HEK293 (cell line): Measurements from ENCODE around the gene NOS1AP.
A peak's percentile ranks its signal among the peaks of the same experiment; 100 is the strongest.

Experiments
- CTCF ChIA-PET: fragments of 350-600 bp; formaldehyde crosslinking; extraction: SDS; loops from one replicate; lab custom pipeline; 2021; ENCODE audit warnings: antibody characterized with exemption; lab: Yijun Ruan, JAX
- POLR2A ChIA-PET: fragments of 300-600 bp; formaldehyde crosslinking; extraction: SDS; loops from one replicate; lab custom pipeline; 2020; ENCODE audit warnings: antibody characterized with exemption, inconsistent platforms; lab: Yijun Ruan, JAX
- H3K27ac ChIP-seq: fragments of 200-500 bp; sonication (Bioruptor generic); 2 replicates; pipeline ENCODE4 v1.5.1; 2014; ENCODE audit warnings: low read depth, low read length, control low read depth, inconsistent platforms; ENCODE audit errors: extremely low read depth
- H3K36me3 ChIP-seq, 2 experiments: fragments of 200-500 bp in 1 of 2; sonication (Bioruptor generic) in 1 of 2; 1 replicate in 1 of 2; 2 replicates in 1 of 2; pipeline ENCODE4 v1.5.1; 2014 to 2017; ENCODE audit warnings: inconsistent platforms in 2 of 2, low read length in 2 of 2; ENCODE audit not compliant: control insufficient read depth in 2 of 2, insufficient read depth in 1 of 2
- H3K4me1 ChIP-seq: fragments of 200-500 bp; sonication (Bioruptor generic); 2 replicates; pipeline ENCODE4 v1.5.1; 2014; ENCODE audit warnings: mild to moderate bottlenecking, low read length, inconsistent platforms; ENCODE audit not compliant: control insufficient read depth, insufficient read depth
- H3K4me3 ChIP-seq: 2 replicates; pipeline ENCODE4 v1.5.1; 2011; ENCODE audit warnings: low read depth, mild to moderate bottlenecking, control low read depth, low read length, moderate library complexity
- H3K9me3 ChIP-seq: fragments of 200-500 bp; sonication (Bioruptor generic); 2 replicates; pipeline ENCODE4 v1.5.1; 2014; ENCODE audit warnings: low read depth, low read length, inconsistent platforms; ENCODE audit not compliant: control insufficient read depth, insufficient read depth
- EGR2 ChIP-seq: fragments of 450-650 bp; formaldehyde crosslinking; IDR thresholded peaks from 2 replicates; pipeline ENCODE4 v1.5.1; 2016; ENCODE audit warnings: low read depth, missing biosample characterization, missing genetic modification characterization
- FEZF1 ChIP-seq: fragments of 450-650 bp; formaldehyde crosslinking; IDR thresholded peaks from 2 replicates; pipeline ENCODE4 v1.5.1; 2016; ENCODE audit warnings: missing biosample characterization, missing genetic modification characterization
- GFI1B ChIP-seq: fragments of 450-650 bp; formaldehyde crosslinking; IDR thresholded peaks from 2 replicates; pipeline ENCODE4 v1.5.1; 2016; ENCODE audit warnings: missing biosample characterization, missing genetic modification characterization
- HOXC10 ChIP-seq: sonication (generic); formaldehyde crosslinking; IDR thresholded peaks from 2 replicates; pipeline ENCODE4 v1.8.1; 2023; ENCODE audit warnings: mild to moderate bottlenecking, missing genetic modification reagents
- IKZF3 ChIP-seq: fragments of 450-650 bp; IDR thresholded peaks from 2 replicates; pipeline ENCODE4 v1.5.0; 2018; ENCODE audit warnings: missing biosample characterization, mild to moderate bottlenecking, missing genetic modification characterization, moderate library complexity
- PRDM6 ChIP-seq: fragments of 450-650 bp; formaldehyde crosslinking; IDR thresholded peaks from 2 replicates; pipeline ENCODE4 v1.5.1; 2017; ENCODE audit warnings: missing biosample characterization, missing genetic modification characterization
- SP3 ChIP-seq: fragments of 450-650 bp; formaldehyde crosslinking; IDR thresholded peaks from 2 replicates; pipeline ENCODE4 v1.5.1; 2016; ENCODE audit warnings: missing biosample characterization, missing genetic modification characterization
- SP7 ChIP-seq: fragments of 450-650 bp; formaldehyde crosslinking; IDR thresholded peaks from 2 replicates; pipeline ENCODE4 v1.5.1; 2016; ENCODE audit warnings: missing biosample characterization, missing genetic modification characterization
- ZBTB44 ChIP-seq: fragments of 450-650 bp; IDR thresholded peaks from 2 replicates; pipeline ENCODE4 v1.5.1; 2018; ENCODE audit warnings: missing biosample characterization, mild to moderate bottlenecking, missing genetic modification characterization
- ZBTB8A ChIP-seq: fragments of 450-650 bp; formaldehyde crosslinking; IDR thresholded peaks from 2 replicates; pipeline ENCODE4 v1.5.1; 2016; ENCODE audit warnings: missing biosample characterization, missing genetic modification characterization
- ZFHX2 ChIP-seq: fragments of 450-650 bp; formaldehyde crosslinking; conservative IDR thresholded peaks from 2 replicates; pipeline ENCODE4 v1.5.1; 2016; ENCODE audit warnings: missing biosample characterization, missing genetic modification characterization
- ZNF133 ChIP-seq: fragments of 450-650 bp; formaldehyde crosslinking; IDR thresholded peaks from 2 replicates; pipeline ENCODE4 v1.5.1; 2016; ENCODE audit warnings: missing biosample characterization, missing genetic modification characterization
- ZNF2 ChIP-seq: fragments of 450-650 bp; formaldehyde crosslinking; IDR thresholded peaks from 2 replicates; pipeline ENCODE4 v1.5.1; 2016; ENCODE audit warnings: missing biosample characterization, missing genetic modification characterization
- ZNF426 ChIP-seq: fragments of 450-650 bp; formaldehyde crosslinking; IDR thresholded peaks from 2 replicates; pipeline ENCODE4 v1.5.1; 2017; ENCODE audit warnings: missing biosample characterization, missing genetic modification characterization, mild to moderate bottlenecking, inconsistent platforms, moderate library complexity
- ZNF529 ChIP-seq: fragments of 450-650 bp; formaldehyde crosslinking; IDR thresholded peaks from 2 replicates; pipeline ENCODE4 v1.5.1; 2017; ENCODE audit warnings: missing genetic modification characterization, missing biosample characterization; ENCODE audit not compliant: insufficient replicate concordance
- ZNF555 ChIP-seq: fragments of 450-650 bp; formaldehyde crosslinking; conservative IDR thresholded peaks from 2 replicates; pipeline ENCODE4 v1.5.1; 2017; ENCODE audit warnings: missing biosample characterization, mild to moderate bottlenecking, missing genetic modification characterization, inconsistent platforms
- ZNF560 ChIP-seq: fragments of 450-650 bp; formaldehyde crosslinking; IDR thresholded peaks from 2 replicates; pipeline ENCODE4 v1.5.1; 2017; ENCODE audit warnings: missing biosample characterization, missing genetic modification characterization, borderline replicate concordance
- ZNF561 ChIP-seq: fragments of 450-650 bp; IDR thresholded peaks from 2 replicates; pipeline ENCODE4 v1.5.1; 2018; ENCODE audit warnings: missing biosample characterization, missing genetic modification characterization, borderline replicate concordance
- ZNF600 ChIP-seq: fragments of 450-650 bp; formaldehyde crosslinking; IDR thresholded peaks from 2 replicates; pipeline ENCODE4 v1.5.1; 2016; ENCODE audit warnings: missing biosample characterization, missing genetic modification characterization
- ZNF610 ChIP-seq: fragments of 450-650 bp; formaldehyde crosslinking; IDR thresholded peaks from 2 replicates; pipeline ENCODE4 v1.5.1; 2016; ENCODE audit warnings: missing biosample characterization, missing genetic modification characterization, borderline replicate concordance
- ZNF660 ChIP-seq: fragments of 450-650 bp; IDR thresholded peaks from 2 replicates; pipeline ENCODE4 v1.5.1; 2018; ENCODE audit warnings: missing biosample characterization, mild to moderate bottlenecking, missing genetic modification characterization
- ZNF664 ChIP-seq: fragments of 450-650 bp; formaldehyde crosslinking; IDR thresholded peaks from 2 replicates; pipeline ENCODE4 v1.5.1; 2016; ENCODE audit warnings: missing biosample characterization, missing genetic modification characterization
- ZSCAN30 ChIP-seq: fragments of 450-650 bp; IDR thresholded peaks from 2 replicates; pipeline ENCODE4 v1.5.1; 2018; ENCODE audit warnings: missing biosample characterization, mild to moderate bottlenecking, missing genetic modification characterization, moderate library complexity
- ZSCAN4 ChIP-seq: fragments of 450-650 bp; formaldehyde crosslinking; IDR thresholded peaks from 2 replicates; pipeline ENCODE4 v1.5.1; 2017; ENCODE audit warnings: missing biosample characterization, missing genetic modification characterization
- TF ChIP-seq, protein P1 (sequence below): fragments of 450-650 bp; formaldehyde crosslinking; IDR thresholded peaks from 2 replicates; pipeline ENCODE4 v1.5.1; 2016; ENCODE audit warnings: missing biosample characterization, missing genetic modification characterization
- TF ChIP-seq, protein P2 (sequence below): fragments of 450-650 bp; formaldehyde crosslinking; IDR thresholded peaks from 2 replicates; pipeline ENCODE4 v1.5.1; 2016; ENCODE audit warnings: missing biosample characterization, missing genetic modification characterization
- TF ChIP-seq, protein P3 (sequence below): fragments of 450-650 bp; formaldehyde crosslinking; IDR thresholded peaks from 2 replicates; pipeline ENCODE4 v1.5.1; 2017; ENCODE audit warnings: missing biosample characterization, missing genetic modification characterization

NOS1AP gene

DNA sequence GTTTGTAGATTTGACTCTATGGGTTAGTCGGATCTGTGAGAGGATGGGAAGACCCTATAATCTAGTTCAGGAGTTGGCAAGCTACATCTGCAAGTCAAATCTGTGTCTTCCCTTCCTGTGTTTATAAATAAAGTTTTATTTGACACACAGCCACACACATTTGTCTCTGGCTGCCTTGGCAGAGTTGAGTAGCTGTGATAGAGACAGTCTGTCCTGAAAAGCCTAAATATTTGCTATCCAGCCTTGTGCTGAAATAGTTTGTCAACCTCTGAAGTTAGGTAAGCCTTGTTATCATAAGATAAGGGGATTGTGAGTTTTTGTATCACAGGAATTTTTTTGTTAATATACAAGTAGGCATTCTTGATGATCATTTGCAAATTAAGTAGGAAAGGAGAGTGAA lies 136.8 kb downstream of the NOS1AP start (continued):
- no peak for TF ChIP-seq ZNF555 (tag by site-specific recombination)
- no peak for TF ChIP-seq EGR2 (tag by site-specific recombination)
- TF ChIP-seq, protein P1, sequence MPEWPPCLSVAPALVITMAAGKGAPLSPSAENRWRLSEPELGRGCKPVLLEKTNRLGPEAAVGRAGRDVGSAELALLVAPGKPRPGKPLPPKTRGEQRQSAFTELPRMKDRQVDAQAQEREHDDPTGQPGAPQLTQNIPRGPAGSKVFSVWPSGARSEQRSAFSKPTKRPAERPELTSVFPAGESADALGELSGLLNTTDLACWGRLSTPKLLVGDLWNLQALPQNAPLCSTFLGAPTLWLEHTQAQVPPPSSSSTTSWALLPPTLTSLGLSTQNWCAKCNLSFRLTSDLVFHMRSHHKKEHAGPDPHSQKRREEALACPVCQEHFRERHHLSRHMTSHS (tag by site-specific recombination), result no peak
- TF ChIP-seq, all 188 proteins: peak for 0

GRCh38 chr1:162206749-162207635 lies 137.5 kb downstream of the NOS1AP start:
- no peaks in the 10 kb centered on the region for H3K36me3 ChIP-seq
- peak overlapping the region; percentile 56 for H3K27ac ChIP-seq
- ChIA-PET POLR2A (interaction anchor here (1.0 to 1.2 kb wide), 2 partner anchors 17 to 144 kb away, joined by 3 read pairs; no protein-coding TSS in a partner anchor), CTCF (interaction anchor here (0.6 to 0.7 kb wide), 2 partner anchors 47 to 177 kb away, joined by 3 read pairs; no protein-coding TSS in a partner anchor)
- H3K4me1 ChIP-seq, result peaks cover 29% of the 10 kb centered on the region
- H3K4me3 ChIP-seq, result no peak overlapping the region
- H3K9me3 ChIP-seq, result no peaks in the 10 kb centered on the region
- TF ChIP-seq ZNF561 (tag by site-specific recombination), result no peak; the same call in 1 of the 2 replicates
- TF ChIP-seq, protein P2, sequence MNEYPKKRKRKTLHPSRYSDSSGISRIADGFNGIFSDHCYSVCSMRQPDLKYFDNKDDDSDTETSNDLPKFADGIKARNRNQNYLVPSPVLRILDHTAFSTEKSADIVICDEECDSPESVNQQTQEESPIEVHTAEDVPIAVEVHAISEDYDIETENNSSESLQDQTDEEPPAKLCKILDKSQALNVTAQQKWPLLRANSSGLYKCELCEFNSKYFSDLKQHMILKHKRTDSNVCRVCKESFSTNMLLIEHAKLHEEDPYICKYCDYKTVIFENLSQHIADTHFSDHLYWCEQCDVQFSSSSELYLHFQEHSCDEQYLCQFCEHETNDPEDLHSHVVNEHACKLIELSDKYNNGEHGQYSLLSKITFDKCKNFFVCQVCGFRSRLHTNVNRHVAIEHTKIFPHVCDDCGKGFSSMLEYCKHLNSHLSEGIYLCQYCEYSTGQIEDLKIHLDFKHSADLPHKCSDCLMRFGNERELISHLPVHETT (tag by site-specific recombination), result no peak
- TF ChIP-seq ZNF426, result no peak
- peak; percentile 76 for TF ChIP-seq ZBTB44
- peak; percentile 97 for TF ChIP-seq ZNF664
- TF ChIP-seq ZSCAN4, result no peak
- no peak for TF ChIP-seq HOXC10 (CRISPR knock-in tag)
- peak; percentile 41; the same call in 1 of the 2 replicates for TF ChIP-seq ZNF600 (tag by site-specific recombination)
- no peak for TF ChIP-seq SP3 (tag by site-specific recombination)
- peak; percentile 95 for TF ChIP-seq ZFHX2 (tag by site-specific recombination)
- TF ChIP-seq ZNF133 (tag by site-specific recombination), result no peak
- peak; percentile 43; the same call in 1 of the 2 replicates for TF ChIP-seq IKZF3 (tag by site-specific recombination)
- peak; percentile 99 for TF ChIP-seq SP7
- TF ChIP-seq ZNF660, result 0 out of 2 replicates have a peak, but pooled peaks have one; percentile 38
- 0 out of 2 replicates have a peak, but pooled peaks have one; percentile 38 for TF ChIP-seq ZNF2 (tag by site-specific recombination)
- peak; percentile 19; the same call in 1 of the 2 replicates for TF ChIP-seq GFI1B (tag by site-specific recombination)
- TF ChIP-seq ZNF560 (tag by site-specific recombination), result no peak
- peak; percentile 91 for TF ChIP-seq PRDM6 (tag by site-specific recombination)
- TF ChIP-seq FEZF1, result peak; percentile 39; the same call in 1 of the 2 replicates
- no peak for TF ChIP-seq ZNF610 (tag by site-specific recombination)
- TF ChIP-seq ZSCAN30 (tag by site-specific recombination), result peak; percentile 88
- TF ChIP-seq ZBTB8A (tag by site-specific recombination), result 0 out of 2 replicates have a peak, but pooled peaks have one; percentile 24
- peak; percentile 91 for TF ChIP-seq EGR2 (tag by site-specific recombination)
- TF ChIP-seq, protein P3, sequence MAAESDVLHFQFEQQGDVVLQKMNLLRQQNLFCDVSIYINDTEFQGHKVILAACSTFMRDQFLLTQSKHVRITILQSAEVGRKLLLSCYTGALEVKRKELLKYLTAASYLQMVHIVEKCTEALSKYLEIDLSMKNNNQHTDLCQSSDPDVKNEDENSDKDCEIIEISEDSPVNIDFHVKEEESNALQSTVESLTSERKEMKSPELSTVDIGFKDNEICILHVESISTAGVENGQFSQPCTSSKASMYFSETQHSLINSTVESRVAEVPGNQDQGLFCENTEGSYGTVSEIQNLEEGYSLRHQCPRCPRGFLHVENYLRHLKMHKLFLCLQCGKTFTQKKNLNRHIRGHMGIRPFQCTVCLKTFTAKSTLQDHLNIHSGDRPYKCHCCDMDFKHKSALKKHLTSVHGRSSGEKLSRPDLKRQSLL, result peak; percentile 63; the same call in 1 of the 2 replicates
- TF ChIP-seq ZNF529, result no peak
